Non-pigmented ciliary epithelial cell (primary cell): ENCODE data around the gene DNAJB11.
"Not testable (repeated sequence)": the region's sequence is repeated elsewhere in the genome, so short reads cannot be mapped to it uniquely, and the experiment has no call there.

Experiments
- DNase-seq: peaks from one replicate; pipeline ENCODE4 v3.0.0-alpha.2; 2010; ENCODE audit warnings: low read depth

DNAJB11 gene

GRCh38 chr3:186618318-186618938, 47.9 kb downstream of the DNAJB11 start:
- DNase-seq = no peak

GRCh38 chr3:186619787-186620212, 49.3 kb downstream of the DNAJB11 start:
- DNase-seq = no peak

- DNase-seq = no peak
These were observed 49.9 kb downstream of the DNAJB11 start for GRCh38 chr3:186620213-186621092.

GRCh38 chr3:186621894-186622650, 51.6 kb downstream of the DNAJB11 start:
- DNase-seq = no peak

GRCh38 chr3:186622651-186623310, 52.3 kb downstream of the DNAJB11 start:
- no peak for DNase-seq

GRCh38 chr3:186624598-186624997, 54.1 kb downstream of the DNAJB11 start:
- no peak for DNase-seq

GRCh38 chr3:186625600-186626042, 55.1 kb downstream of the DNAJB11 start:
- no peak for DNase-seq

- DNase-seq = no peak
These were observed 55.8 kb downstream of the DNAJB11 start for GRCh38 chr3:186626254-186626847.

- no peak for DNase-seq
These were observed 57.4 kb downstream of the DNAJB11 start for GRCh38 chr3:186627852-186628414.

GRCh38 chr3:186628756-186629155, 58.2 kb downstream of the DNAJB11 start:
- DNase-seq = no peak

GRCh38 chr3:186630950-186631641, 60.6 kb downstream of the DNAJB11 start:
- no peak for DNase-seq

GRCh38 chr3:186633481-186633880, 63.0 kb downstream of the DNAJB11 start:
- no peak for DNase-seq

GRCh38 chr3:186634207-186634606, 63.7 kb downstream of the DNAJB11 start:
- not testable (repeated sequence) for DNase-seq
